Measurements from ENCODE around the gene TGOLN2.

The TGOLN2 gene

DNA sequence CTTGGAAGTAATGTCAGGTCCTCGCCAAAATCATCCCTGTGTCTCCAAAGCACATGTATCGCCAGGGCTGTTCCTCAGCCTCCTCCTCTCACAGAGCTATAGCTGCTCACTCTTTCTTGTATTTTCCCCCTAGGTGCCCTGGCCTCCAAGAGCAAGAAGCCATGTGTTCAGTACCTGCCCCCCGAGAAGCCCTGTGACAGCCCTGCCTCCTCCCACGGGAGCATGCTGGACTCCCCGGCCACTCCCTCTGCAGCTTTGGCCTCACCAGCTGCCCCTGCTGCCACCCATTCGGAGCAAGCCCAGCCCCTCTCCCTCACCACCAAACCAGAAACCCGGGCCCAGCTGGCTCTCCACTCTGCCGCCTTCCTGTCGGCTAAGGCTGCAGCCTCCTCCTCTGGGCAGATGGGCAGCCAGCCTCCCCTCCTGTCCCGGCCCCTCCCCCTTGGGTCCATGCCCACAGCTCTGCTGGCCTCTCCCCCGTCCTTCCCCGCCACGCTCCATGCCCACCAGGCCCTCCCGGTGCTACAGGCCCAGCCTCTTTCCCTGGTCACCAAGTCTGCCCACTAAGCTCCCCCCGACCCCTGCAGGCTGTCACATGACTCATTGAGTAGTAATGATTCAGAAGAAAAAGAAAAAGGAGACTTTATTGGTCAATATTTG lies 18.8 kb downstream of the TGOLN2 start:
- no peak for DNase-seq (ENCODE audit: low read depth)

DNA sequence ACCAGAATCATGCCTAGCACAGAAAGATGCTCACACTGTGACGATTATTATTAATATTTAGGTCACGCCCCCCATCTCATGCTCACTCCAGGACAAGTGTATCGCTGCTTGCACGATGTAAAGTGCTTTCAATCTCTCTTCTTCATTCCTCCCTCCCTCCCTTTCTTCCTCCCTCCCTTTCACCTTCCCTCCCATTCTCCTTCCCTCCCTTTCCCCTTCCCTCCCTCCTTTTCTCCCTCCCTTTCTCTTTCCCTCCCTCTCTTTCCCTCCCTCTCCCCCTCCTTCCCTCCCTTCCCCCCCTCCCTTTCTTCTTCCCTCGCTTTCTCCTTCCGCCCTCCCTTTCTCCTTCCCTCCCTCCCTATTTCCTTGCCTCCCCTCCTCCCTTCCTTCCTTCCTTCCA lies 19.6 kb downstream of the TGOLN2 start:
- no peak for DNase-seq (ENCODE audit: low read depth)

DNA sequence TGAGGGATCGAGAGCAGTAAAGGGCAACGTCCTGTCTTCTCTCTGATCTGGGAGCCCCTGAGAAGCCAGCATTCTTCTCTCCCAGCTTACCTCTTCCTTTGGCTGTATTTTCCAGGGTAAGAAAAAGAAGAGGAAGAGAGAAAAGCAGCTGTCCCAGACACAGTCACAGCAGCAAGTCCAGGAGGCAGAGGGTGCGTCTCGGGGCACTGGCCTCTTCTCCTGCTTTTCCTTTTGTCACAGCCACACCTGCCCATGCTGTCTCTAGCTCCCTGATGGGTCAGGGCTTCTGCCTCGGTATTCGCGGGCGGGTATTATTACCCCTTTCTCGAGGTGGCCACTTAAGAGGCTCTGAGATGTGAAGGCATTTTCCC lies 20.3 kb downstream of the TGOLN2 start:
- no peak for DNase-seq (ENCODE audit: low read depth)

DNA sequence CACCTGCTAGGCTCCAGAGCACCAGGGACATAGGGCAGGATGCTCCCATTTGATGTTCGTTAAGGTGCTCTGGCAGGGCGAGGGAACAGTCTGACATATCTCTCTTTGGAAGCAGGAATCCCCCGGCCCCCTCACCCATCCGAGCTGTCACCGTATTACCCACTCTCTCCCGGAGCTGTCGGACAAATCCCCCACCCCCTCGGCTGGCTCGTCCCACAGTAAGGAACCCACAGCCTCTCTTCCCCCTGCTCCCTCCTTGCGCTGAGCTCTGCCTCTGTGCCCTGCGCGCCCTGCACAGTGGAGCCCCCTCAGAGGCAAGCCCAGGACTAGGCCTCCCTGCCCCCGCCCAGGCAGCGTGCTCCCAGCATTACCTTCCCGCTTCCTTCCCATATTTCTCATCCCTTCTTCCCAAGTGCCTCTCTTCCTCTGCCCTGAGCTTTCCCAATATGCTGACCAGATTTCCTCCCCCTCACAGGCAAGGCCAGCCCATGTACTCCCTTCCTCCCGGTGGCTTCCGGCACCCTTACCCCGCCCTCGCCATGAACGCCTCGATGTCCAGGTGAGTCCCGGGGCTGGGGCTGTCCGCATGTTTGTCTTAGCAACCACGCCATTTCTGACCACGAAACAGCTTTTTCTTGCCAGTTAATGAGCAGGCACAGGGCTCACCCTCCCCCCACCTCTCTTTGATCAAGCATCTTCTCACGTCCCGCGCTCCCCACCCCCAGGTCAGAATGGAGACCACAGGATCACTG lies 23.8 kb downstream of the TGOLN2 start:
- DNase-seq (ENCODE audit: low read depth): no peak

DNA sequence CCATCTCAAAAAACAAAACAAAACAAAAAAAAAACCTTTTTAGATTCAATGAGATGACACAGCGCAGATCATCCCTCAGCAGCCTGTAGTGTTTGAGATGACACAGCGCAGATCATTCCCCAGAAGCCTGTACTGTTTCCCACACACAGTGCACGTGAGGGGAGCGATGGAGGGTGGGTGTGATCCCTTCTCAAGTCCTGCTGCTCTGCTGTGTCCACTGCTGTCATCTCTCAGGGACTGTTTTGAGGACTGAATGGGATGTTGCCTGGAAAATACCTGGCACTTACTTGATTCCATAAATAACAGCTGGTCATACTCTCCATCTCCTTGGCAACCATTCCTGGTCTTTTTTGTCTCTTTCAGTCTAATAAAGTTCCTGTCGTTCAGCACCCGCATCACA lies 25.7 kb downstream of the TGOLN2 start:
- DNase-seq (ENCODE audit: low read depth): no peak

DNA sequence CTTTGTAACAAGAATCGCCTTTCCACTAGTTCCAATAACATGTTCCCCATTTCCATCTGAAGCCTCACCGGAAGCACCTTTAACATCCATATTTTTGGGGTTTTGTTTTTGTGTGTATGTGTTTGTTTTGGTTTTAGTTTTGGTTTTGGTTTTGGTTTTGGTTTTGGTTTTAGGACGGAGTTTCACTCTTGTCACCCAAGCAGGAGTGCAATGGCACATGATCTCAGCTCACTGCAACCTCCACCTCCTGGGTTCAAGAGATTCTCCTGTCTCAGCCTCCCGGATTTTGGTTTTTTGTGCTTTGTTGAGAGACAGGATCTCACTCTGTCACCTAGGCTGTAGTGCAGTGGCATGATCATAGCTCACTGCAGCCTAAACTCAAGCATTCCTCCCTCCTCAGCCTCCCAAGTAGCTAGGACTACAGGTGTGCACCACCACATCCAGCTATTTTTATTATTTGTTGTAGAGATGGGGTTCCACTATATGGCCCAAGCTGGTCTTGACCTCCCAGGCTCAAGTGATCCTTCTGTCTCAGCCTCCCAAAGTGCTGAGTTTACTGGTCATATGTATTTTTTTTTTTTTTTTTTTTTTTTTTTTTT lies 36.3 kb downstream of the TGOLN2 start:
- no peak for DNase-seq (ENCODE audit: low read depth)

DNA sequence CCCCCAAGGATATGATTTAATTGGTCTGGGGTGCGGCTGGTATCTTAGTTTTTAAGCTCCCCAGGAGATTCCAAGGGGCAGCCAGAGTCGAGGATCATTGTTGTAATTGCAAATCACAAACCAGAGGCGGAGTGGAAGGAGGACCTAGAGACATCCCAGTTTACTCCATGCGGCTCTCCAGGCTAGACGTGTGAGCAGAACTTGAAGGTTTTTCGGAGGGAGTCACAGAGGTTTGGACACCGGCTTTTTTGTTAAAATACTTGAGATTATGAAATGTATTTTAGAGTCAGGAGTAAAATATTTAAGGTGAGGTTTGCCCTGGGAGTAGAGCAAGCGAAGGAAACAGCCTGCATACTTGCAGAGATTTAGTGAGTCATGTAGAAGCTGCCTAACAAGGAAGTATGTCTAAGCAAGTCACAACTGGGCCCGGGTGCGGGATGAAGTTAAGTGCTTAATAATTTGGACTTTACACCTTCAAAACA lies 39.5 kb downstream of the TGOLN2 start:
- DNase-seq (ENCODE audit: low read depth): no peak

DNA sequence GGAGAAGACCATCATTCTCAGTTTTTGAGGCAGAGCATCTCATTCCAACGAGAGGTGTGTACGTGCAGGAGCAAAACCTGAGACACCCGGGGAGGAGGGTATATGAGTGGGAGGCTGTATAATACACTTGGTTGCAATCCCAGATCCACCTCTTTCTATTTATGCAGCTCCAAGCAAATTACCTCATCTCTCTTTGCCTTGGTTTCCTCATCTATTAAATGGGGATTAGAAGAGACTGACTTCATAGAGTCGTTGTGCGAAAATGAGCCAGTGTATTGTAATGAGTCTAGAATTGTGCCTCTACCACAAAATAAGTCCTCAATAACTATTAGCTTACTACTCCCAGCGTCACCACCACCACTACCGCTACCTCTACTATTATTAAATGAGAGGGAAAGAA lies 40.1 kb downstream of the TGOLN2 start:
- DNase-seq (ENCODE audit: low read depth): no peak

DNA sequence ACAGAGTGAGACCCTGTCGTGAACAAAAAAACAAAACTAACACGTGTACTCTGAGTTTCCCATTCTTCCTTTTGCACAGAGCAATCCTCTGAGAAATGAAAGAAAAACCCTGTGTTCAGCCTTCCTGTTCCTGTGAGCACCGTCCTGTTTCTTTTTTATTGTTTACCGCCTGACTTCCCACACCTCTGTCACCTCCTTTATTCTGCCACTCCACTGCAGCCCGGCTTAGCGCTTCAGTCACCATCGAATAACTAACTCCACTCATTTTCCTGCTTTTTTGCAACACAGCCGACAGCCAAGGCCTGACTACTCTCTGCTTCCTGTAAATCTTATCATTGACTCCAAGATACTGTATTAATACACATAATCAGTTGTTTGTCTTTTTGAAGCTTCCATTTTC lies 40.9 kb downstream of the TGOLN2 start:
- no peak for DNase-seq (ENCODE audit: low read depth)

DNA sequence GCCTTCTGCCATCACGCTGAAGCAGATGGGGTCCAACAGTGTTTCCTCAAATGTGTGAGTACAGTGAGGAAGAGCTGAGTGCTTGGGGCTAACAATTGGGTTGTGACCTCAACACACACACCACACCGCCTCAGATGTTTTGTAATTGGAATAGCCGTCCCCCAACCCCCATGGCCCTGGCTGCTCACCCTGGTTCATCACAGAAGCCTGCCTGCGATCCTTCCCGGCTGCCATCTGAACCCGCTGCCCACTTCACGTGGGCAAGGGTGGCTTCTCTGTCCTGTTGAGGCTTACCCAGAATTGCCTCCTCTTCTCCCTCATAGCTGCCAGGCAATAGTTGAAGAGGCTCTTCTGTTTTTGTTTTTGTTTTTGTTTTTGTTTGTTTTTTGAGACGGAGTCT lies 44.1 kb downstream of the TGOLN2 start:
- DNase-seq (ENCODE audit: low read depth): no peak

DNA sequence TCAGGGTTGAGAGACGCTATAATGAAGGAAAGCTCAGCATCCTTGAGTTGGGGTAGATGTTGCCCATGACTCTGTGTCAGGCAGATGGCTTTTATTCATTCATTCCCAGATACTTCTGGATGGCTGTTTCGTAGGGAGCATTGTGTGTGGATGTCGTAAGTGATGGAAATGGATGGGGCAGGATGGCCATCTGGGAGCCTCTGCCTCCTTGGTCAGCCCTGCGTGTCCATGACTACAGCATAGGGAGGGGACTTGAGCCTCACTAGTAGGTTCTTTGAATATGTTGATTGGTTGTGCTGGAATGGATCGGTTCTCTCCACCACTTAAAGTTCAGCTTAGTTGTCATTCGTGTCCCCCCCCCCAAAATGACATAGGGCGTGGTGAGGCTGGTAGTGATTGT lies 44.9 kb downstream of the TGOLN2 start:
- no peak for DNase-seq (ENCODE audit: low read depth)

DNA sequence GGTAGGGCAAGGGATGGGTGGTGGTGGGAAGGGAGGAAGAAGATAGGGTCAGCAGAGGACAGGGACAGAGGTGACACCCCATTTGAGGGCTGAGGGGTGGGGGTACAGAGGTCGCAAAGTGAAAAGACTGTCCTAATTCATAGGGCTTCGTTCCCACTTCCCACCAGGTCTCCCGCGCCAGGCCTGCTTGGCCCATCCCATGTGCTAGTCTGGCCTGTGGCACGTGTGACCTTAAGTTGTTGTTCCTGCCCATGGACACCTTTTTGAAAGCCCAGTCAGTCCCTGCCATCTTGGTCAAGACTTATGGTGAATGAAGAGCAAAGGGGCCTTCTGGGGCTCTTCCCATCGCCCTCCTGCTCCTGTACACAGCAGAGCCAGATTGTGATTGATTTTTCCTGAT lies 46.2 kb downstream of the TGOLN2 start:
- no peak for DNase-seq (ENCODE audit: low read depth)

DNA sequence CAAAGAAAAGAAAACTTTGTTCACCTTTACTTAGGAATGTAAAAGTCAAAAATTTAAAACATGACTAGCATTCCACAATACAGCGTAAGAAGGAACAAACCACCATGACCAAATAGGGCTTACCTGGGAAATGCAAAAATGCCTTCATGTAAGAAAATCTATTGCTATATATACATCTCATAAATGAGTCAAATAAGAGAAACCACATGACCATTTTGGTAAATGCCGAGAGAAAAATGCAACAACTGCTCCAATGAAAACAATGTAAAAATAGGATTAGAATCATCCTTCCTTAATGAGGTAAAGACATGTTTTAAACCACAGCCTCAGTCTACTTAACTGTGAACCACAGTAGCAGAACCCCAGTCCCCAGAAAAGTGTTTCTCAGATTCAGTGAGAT lies 49.4 kb downstream of the TGOLN2 start:
- DNase-seq (ENCODE audit: low read depth): no peak

DNA sequence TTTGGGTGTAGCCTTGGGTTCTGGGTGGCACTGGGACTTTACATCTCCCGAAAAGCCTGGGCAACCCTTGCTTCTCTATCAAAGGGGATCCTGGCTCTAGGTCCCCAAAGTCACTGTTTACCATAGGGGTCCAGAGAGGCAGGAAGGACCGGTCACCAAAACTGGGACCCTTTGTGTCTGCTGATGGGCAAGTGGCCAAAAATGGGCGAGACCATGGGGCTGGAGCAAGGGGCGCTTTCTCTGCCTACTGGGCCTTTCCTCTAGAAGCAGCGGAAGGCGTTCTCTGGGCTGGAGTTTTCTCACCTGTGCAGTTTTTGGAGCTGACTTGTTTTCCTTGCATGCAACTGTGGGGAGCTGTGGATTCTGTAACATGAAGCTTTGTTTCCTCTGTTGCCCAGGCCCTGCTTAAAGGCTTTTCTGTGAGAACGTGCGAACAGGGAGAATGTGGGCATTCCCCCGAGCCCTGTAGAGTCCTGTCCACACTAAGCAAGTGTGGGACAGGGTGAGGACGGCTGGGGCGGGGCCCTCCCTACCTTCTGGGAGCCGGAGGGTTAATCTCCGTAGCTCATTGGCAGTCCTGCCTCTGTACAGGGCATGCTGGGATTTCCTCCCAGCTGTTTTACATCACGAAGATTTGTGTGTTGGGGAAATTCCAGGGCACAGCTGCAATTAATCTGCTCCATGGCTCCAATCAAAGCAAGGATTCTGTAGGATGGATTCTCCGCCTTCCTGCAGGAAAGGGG lies 50.2 kb downstream of the TGOLN2 start:
- no peak for DNase-seq (ENCODE audit: low read depth)

DNA sequence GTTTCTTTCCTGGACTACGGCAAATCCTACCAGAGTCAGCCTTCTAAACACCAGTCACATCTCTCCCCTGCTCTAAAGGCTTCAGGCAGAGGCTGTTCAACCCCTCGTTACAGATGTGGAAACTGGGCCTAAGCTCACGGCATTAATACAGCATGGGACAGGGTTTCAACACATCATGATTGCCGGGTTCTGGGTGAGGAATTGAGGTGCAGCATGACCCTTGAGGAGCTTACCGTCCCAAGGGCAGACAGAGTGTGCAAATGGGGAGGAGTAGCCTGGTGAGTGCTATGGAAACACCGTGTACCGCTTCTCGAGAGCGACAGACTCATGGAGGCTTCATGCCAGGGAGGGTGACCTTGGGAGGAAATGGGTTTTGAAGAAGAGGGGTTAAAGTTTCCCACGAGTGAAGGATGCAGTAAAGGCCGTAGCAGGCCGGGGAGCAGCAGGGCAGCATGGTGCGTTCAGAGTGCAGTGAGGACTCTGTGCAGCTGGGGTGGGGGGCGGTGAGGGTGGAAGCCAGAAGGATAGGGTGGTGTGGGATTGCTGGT lies 51.1 kb downstream of the TGOLN2 start:
- no peak for DNase-seq (ENCODE audit: low read depth)

DNA sequence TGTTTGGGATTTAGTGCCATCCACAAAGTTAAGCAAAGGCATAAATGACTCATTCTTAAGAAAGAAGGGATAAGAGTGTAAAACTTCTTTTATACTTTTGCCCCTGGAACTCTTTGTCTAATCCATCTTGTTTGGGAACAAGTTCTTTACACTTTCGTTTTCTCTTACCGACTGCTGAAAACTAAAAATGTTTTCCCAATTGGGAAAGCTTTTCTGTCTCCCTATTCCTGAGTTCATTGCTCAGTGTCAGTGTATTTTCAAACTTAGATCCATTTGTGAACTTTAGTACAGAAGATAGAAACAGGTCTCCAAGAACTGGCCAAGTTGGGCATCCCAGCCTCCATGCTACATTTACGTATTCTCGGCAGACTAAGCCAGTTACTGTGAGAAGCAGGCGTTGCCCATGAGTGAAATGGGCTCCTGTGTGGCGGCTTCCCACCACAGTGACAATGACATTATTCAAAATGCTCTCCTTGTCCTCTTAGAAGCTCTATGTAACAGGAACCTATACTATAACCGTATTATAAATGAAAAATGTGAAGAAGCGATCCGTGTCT lies 51.7 kb downstream of the TGOLN2 start:
- no peak for DNase-seq (ENCODE audit: low read depth)

DNA sequence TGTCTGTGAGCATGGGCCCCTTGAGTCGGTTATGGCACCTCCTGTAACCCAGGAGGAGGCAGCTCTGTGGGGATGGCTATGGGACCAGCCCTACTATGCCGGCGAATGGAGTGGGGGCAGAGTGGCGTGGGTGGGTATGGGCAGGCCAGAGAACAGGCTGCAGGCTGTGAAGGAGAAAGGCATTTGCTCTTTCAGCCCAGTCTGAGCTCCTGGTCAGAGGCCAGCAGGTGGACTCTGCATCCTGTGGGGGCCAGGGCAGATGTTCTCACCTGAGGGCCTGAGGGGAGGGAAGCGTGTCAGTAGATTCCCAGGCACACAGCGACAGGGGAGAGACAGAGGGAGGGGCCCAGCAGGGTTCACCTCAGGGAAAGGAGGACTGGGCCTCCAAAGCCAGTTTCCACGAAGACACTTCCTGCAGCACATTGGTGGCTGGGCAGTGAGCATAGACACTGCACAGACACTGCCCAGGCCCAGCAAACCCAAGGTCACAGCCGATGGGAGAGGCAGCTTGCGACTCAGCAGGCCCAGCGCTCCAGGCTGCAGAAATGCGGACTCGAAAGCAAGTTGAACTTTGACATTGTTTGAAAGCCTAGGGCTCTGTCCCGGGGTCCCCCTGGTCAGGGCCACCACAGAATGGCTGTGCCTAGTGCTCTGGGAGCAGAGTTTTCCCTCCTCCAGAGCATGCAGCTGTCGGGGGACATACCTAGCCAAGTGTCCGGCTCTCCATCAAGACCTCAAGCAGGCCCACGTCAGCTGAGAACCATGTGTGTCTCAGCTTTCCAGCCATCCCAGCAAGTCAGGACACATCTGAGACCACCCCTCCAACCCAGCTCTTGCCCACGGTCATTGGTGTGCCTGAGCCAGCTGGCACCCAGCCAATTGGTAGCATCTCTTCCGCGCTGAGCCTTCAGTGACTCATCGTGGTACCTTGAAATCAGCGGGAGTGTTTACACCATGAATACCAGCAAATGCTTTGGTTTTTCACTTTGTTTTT lies 53.8 kb downstream of the TGOLN2 start:
- DNase-seq (ENCODE audit: low read depth): no peak

DNA sequence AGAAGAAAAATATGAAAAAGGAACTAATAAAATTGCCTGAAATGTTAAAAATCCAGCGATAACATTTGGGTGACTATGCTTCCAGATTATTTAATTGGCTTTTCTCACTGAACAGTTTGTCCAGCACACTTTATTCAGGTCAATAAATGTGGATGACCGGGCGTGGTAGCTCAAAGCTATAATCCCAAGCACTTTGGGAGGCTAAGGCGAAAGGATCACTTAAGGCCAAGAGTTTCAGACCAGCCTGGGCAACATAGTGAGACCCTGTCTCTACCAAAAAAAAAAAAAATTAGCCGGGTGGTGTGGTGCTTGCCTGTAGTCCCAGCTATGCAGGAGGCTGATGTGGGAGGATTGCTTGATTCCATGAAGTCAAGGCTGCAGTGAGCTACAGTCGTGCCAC lies 55.4 kb downstream of the TGOLN2 start:
- no peak for DNase-seq (ENCODE audit: low read depth)

DNA sequence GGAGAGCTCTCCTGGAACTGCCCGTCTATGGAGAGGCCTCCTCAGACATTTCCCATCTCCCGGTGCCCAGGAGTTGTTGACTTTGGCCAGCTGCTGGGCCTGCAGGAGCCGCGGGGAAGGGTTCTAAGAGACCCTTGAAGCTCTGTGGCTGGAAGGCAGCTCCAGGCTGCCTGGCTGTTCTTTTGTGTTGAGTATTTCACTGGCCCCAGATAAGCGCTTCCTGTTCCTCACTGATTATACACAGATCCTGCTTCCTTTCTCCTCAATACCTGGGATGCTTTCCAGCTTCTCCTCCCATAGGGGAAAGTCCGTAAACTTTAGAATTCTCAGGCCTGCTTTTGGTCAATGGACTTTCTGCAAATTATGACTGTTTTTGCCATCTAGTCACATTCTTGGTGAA lies 57.8 kb downstream of the TGOLN2 start:
- no peak for DNase-seq (ENCODE audit: low read depth)

All from activated gamma-delta T cell treated with anti-CD3 and anti-CD28 coated beads, Interleukin-2, amount 50 U/mL, for 16 hours (primary cell).